Right lobe of liver (tissue), 6 donors: ENCODE measurements around the gene GDF2. TPM values are rescaled to one million over a fixed set of nuclear protein-coding genes. Genes with fewer than 3 reads are reported as not detected.

Experiments used
- ATAC-seq, 4 donors: fragments of 200-7000 bp; cut with Tn5 transposase; one replicate each; pipeline ENCODE4 v1.9.1; 2020; ENCODE audit warnings: mild to moderate bottlenecking in 4 of 4, moderate library complexity in 4 of 4
- DNase-seq, 3 donors: peaks; one replicate each; pipeline ENCODE4 v3.0.0-alpha.2; 2020
- H3K27ac ChIP-seq, 3 donors: fragments of 200-600 bp; one replicate each; pipeline ENCODE4 v1.8.0; 2022
- H3K27me3 ChIP-seq, 2 donors: fragments of 200-600 bp; one replicate each; pipeline ENCODE4 v1.8.0; 2022
- H3K36me3 ChIP-seq, 4 donors: fragments of 200-600 bp; sonication (generic) in 1 of 4; one replicate each; pipeline versions ENCODE4 v1.5.1 to v1.8.0; 2017 to 2022; ENCODE audit warnings: control low read depth in 1 of 4
- H3K4me1 ChIP-seq, 4 donors: fragments of 200-600 bp; sonication (generic) in 1 of 4; one replicate each; pipeline versions ENCODE4 v1.5.1 to v1.8.0; 2017 to 2022; ENCODE audit warnings: control low read depth in 1 of 4
- H3K4me3 ChIP-seq, 3 donors: fragments of 200-600 bp; one replicate each; pipeline ENCODE4 v1.8.0; 2022
- H3K9me3 ChIP-seq, 4 donors: fragments of 200-600 bp; sonication (generic) in 1 of 4; one replicate each; pipeline versions ENCODE4 v1.5.1 to v1.8.0; 2017 to 2022; ENCODE audit warnings: control low read depth in 1 of 4
- CTCF ChIP-seq, 4 donors: fragments of 200-600 bp in 3 of 4; fragments of 450-650 bp in 1 of 4; IDR thresholded peaks; one replicate each; pipeline versions ENCODE4 v1.5.1 to v1.8.0; 2016 to 2022; ENCODE audit warnings: antibody characterized with exemption in 4 of 4, mild to moderate bottlenecking in 2 of 4
- POLR2A ChIP-seq: fragments of 450-650 bp; IDR thresholded peaks from one replicate; pipeline ENCODE4 v1.6.1; 2017; ENCODE audit warnings: antibody characterized with exemption, mild to moderate bottlenecking
- WGBS: methylation state at CpG from one replicate; pipeline ENCODE4 v1.1.6; 2018; ENCODE audit warnings: low coverage, low lambda C conversion rate; ENCODE audit not compliant: insufficient coverage; ENCODE audit errors: missing lambda C conversion rate; 5-methylcytosine and 5-hydroxymethylcytosine counted together
- intact Hi-C, 2 donors: fragments of 100-400 bp; cut with DNase I; formaldehyde crosslinking; loops; one replicate each; pipeline versions ENCODE4 v1.11.2 to v1.14.1; 2022
- total RNA-seq, 6 experiments: library from RNA; depleted of rRNA in 2 of 6; stranded (reverse); fragments of >200 nt in 2 of 6; fragmentation: NEBNext Ultra II Directional in 3 of 6; extraction: Animal tissue kit (Norgen Biotek cat#: 25700) in 3 of 6; gene quantifications; one replicate each; pipeline versions ENCODE4 v1.1.0 to v1.2.4, GENCODE V29; 2016 to 2023
- donor health status: DM: no; HTN: yes; CAD: no.
- donor health status: DM: no; HTN: no; CAD: no.
- donor health status: DM: no; HTN: no; CAD: no.
- donor health status: DM: no; HTN: yes; CAD: no.
- donor health status: DM: no; HTN: yes; CAD: no.

Gene GDF2
- total RNA-seq, 6 experiments from 2014 or later, result 4.5 to 15.9 (median 9.7) TPM

- 32% methylated on average over 3 of the region's 7 CpGs for WGBS
- H3K9me3 ChIP-seq, result peaks cover 0 to 3% (median 0%) of the 10 kb centered on the region in 4 donors
- no peak overlapping the region for H3K27ac ChIP-seq
- H3K4me3 ChIP-seq, result no peak overlapping the region
- DNase-seq, result no peak
- intact Hi-C loops, result no loop called here
- ATAC-seq, result peak in 1 of 4 donors; percentile 22
- H3K4me1 ChIP-seq, result no peaks in the 10 kb centered on the region
- TF ChIP-seq POLR2A, result no peak
- no peak for TF ChIP-seq CTCF (IDR thresholded peaks at IDR 0.05)
- H3K36me3 ChIP-seq, result no peaks in the 10 kb centered on the region
- H3K27me3 ChIP-seq, result no peaks in the 10 kb centered on the region
Measured at GRCh38 chr10:47277352-47278151, 44.7 kb upstream of the GDF2 start.

GRCh38 chr10:47278152-47278473 is 44.1 kb upstream of the GDF2 start:
- ATAC-seq (no peak), DNase-seq (no peak)
- Histone ChIP-seq H3K4me1 (no peaks in the 10 kb centered on the region), H3K27me3 (no peaks in the 10 kb centered on the region), H3K36me3 (no peaks in the 10 kb centered on the region), H3K4me3 (no peak overlapping the region), H3K27ac (no peak overlapping the region), H3K9me3 (peaks cover 0 to 3% (median 0%) of the 10 kb centered on the region in 4 donors)
- TF ChIP-seq POLR2A (no peak), CTCF (IDR thresholded peaks at IDR 0.05) (no peak)
- intact Hi-C loops, result no loop called here
- WGBS, result no CpG with 5 or more reads among the region's 15 CpGs

- no CpG with 5 or more reads among the region's 3 CpGs for WGBS
- DNase-seq, result no peak
Measured at GRCh38 chr10:47278720-47279119, 43.5 kb upstream of the GDF2 start.

GRCh38 chr10:47279276-47279675 is 43.0 kb upstream of the GDF2 start:
- Histone ChIP-seq H3K9me3 (no peaks in the 10 kb centered on the region), H3K27ac (no peak overlapping the region), H3K4me1 (no peaks in the 10 kb centered on the region), H3K36me3 (no peaks in the 10 kb centered on the region), H3K4me3 (no peak overlapping the region), H3K27me3 (no peaks in the 10 kb centered on the region)
- ATAC-seq, result no peak
- no peak for DNase-seq
- no peak for TF ChIP-seq CTCF (IDR thresholded peaks at IDR 0.05)
- no peak for TF ChIP-seq POLR2A
- 94% methylated on average over 2 of the region's 2 CpGs for WGBS
- intact Hi-C loops, result no loop called here

More at GRCh38 chr10:47278720-47279119, 43.5 kb upstream of the GDF2 start:
- no peak for ATAC-seq
- H3K36me3 ChIP-seq, result no peaks in the 10 kb centered on the region
- no peak overlapping the region for H3K4me3 ChIP-seq
- intact Hi-C loops, result no loop called here
- H3K27ac ChIP-seq, result no peak overlapping the region
- no peak for TF ChIP-seq CTCF (IDR thresholded peaks at IDR 0.05)
- no peak for TF ChIP-seq POLR2A
- H3K27me3 ChIP-seq, result no peaks in the 10 kb centered on the region
- no peaks in the 10 kb centered on the region for H3K4me1 ChIP-seq
- H3K9me3 ChIP-seq, result no peaks in the 10 kb centered on the region
